K562 treated with DMSO at 1 percent for 24 hours (cell line): ENCODE measurements around the gene TTC31. TPM values are rescaled to one million over a fixed set of nuclear protein-coding genes. Genes with fewer than 3 reads are reported as not detected.

ENCODE experiments used
- total RNA-seq: library from RNA; unstranded; fragments of 300-600 nt; gene quantifications from 2 replicates; pipeline ENCODE4 v1.2.3, GENCODE V29; 2022; ENCODE audit warnings: low read depth; ENCODE audit not compliant: insufficient read depth

TTC31 gene
- 16.8 and 18.6 TPM in 2 replicates for total RNA-seq

DNA sequence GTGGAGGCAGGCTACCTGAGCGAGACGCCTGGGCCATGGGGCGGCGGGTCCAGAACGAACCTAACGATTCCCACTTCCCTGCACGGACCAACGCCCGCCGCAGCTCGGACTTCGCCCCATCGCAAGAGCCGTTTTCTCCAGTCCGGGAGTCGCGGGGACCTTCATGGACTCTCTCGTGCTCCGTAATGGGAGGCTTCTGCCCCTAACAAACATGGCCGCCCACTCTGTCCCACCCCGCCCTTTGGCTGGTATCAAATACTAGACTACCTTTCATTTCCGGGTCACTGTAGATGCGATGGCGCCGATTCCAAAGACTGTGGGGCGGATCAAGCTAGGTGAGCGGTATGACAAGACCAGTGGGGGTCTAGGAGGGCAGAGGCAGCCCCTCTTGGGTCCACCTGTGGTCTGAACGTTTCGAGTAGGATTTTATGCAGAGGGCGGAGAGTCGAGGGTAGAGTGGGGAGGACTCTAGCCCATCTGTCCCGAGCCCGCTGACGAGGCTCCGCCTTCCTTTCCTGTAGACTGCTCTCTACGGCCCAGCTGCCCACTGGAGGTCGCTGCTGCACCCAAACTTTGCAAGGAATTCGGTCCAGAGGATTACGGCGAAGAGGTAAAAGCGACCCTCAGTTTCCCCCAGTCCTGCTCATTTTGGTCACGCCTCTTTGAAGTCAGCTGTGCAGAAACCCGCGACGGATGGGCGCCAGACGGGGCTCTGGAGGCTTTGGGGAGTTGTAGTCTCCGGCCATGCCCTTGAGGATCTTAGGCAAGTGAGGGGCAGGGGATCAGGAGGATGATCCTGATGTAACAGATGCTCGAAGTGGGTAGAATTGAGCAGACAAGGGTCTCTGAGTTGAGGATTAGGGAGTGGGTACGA is at the start of gene TTC31, which contains the start of gene CCDC142:
Gene TTC31 (plus strand): TSS at position 281 of the 874 bp plus-strand sequence. CDS start 15 bp downstream, at position 296.
Gene CCDC142 (minus strand): TSS at position 198 of the 874 bp plus-strand sequence. CDS start 161 bp downstream, at position 37.

DNA sequence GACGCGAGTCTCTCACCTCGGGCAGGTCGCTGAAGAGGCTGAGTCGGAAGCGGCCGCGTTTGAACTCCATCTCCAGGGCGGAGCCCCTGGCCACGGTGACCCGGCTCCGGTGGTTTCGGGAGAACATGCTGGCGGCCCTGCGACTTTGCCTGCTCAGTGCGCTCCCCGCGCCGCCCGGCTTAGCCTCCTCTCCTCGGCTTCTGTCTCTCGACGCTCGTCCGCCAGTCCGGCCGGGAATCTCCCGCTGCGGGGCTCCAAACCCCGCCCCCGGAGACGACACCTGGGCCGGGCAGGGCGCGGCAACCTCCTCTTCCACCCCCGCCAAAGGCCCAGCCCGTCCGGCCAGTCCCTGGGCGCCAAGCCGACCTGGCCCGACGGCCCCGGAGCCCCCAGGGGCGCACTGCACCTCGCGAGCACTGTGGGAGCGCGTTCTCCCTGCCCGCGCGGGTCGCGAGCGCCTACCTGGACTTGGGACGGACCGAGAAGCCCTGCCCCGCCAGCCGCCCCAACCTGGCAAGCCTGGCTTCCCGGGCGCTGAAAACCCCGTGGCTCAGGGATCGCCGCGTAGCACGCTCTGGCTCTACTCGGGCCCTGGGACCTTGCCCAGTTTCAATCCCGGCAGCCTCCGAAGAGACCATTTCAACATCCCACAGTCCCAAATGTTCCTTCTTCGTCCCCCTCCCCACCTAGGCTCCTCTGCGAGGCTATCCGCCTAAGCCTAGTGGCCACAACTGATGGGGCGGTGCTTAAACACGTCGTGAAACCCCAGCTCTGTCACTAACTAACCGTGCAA is 41.0 kb upstream of the TTC31 start, which contains the start of gene RTKN:
Gene RTKN (minus strand): TSS at position 248 of the 793 bp plus-strand sequence. CDS start 121 bp downstream, at position 127.

DNA sequence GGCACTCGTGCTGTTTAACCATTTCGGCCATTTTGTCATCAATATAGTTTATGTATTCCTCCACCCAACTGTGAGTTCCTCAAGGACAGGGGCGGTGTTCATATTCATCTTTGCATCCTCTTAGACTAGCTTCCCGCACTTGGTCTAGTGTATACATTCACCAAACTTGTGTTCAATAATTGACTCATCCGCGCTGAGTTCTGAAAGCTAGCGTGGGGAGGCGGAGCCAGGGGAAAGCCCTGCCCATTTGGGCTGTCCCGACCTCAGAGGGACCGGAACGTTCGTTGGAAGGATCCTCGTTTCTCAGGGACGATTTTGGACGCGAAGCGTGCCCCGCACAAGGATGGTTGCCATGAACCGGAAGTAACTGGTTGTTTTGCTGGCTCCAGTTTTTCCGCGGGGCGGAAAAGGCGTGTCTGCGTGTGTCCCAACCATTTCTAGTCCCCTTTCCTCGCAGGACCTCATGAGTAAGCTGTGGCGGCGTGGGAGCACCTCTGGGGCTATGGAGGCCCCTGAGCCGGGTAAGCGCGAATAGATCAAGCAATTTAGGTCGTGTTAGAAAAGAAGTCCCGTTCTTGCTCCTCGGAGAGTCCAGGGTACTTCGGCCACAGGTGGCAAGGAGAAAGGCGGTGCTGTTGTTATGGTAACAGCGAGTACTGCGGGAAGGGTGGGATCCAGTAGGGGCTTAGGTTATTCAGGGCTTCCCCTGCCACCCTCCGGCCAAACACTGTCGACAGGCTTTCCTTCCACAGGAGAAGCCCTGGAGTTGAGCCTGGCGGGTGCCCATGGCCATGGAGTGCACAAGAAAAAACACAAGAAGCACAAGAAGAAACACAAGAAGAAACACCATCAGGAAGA is 28.0 kb upstream of the TTC31 start, which contains the start of gene INO80B:
Gene INO80B (plus strand): TSS at position 434 of the 858 bp plus-strand sequence. CDS start 30 bp downstream, at position 464.

DNA sequence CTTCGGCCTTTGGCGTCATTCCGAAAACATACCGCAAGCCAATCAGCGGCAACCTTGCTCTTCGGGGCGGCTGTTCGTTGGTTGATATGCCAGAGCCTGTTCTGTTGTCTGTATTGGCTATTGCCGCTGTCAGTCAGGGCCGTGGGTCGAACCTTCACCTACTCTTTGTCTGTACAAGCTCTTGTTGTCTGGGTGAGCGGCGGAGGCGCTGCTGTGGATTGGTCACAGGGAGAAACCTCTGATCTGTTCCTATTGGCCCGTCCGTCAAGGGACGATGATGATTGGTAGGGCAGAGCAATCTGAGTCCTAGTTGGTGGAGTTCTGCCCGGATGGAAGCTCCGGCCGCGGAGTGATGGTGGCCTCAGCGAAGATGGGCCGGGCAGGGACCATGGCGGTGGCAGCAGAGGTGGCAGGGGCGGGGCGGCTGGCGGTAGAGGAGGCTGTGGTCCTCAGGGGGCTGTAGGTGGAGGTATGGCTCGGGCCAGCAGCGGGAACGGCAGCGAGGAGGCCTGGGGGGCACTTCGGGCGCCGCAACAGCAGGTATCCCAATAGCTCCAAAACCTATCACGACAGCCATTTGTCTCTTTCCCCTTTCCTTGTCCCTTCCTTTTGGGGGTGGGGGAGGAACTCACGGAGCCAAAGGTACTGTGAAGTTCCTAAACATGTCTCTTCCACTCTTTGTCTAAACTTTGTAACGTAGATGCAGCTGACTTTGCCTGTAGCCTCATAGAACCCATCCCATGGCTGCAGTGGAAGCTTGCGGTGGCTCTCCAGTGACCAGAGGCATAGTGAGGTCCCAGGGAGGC is 24.5 kb upstream of the TTC31 start, which contains the start of gene WBP1:
Gene WBP1 (plus strand): TSS at position 307 of the 806 bp plus-strand sequence. CDS start 165 bp downstream, at position 472.

DNA sequence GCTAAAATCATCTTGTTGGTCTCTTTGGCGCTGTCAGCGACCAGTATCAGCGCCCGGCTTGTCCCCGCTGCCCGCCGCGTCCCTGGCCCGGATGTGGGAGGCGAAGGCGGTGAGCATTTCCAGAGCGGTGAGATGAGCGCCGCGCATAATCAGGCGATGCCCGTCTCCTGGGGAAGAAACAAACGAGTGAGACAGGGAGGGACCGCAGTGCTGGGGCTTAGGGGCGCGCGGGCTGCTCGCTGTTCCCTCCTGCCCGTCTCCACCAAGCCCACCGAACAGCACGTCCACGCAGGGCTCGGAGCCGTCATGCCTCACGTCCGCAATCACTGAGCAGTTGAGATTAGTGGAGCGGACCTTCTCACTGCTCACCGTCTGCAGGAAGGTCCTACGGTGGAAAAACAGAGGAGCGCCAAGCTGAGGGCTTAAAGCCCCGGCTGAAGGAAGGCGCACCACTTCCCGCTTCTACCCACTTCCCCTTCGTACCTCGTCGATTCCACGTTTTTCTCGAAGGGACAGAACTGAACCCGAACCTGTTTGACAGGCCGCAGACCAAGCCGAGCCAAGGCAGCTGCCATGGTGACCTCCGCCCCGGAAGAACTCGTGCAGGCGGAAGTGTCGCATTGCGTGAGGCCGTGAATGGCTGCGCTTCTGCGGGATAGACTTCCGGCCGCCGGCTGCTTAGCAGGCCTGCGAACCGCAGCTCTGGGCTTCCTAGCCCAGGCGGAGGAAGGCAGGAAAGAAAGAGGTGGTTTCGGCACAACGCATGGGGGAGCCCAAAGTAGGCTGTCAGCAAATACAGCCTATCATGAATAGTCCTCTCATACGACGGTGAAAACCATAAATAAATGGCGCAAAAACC is 10.6 kb upstream of the TTC31 start, which contains the start of gene MRPL53:
Gene MRPL53 (minus strand): TSS at position 595 of the 859 bp plus-strand sequence. CDS start 20 bp downstream, at position 575.

DNA sequence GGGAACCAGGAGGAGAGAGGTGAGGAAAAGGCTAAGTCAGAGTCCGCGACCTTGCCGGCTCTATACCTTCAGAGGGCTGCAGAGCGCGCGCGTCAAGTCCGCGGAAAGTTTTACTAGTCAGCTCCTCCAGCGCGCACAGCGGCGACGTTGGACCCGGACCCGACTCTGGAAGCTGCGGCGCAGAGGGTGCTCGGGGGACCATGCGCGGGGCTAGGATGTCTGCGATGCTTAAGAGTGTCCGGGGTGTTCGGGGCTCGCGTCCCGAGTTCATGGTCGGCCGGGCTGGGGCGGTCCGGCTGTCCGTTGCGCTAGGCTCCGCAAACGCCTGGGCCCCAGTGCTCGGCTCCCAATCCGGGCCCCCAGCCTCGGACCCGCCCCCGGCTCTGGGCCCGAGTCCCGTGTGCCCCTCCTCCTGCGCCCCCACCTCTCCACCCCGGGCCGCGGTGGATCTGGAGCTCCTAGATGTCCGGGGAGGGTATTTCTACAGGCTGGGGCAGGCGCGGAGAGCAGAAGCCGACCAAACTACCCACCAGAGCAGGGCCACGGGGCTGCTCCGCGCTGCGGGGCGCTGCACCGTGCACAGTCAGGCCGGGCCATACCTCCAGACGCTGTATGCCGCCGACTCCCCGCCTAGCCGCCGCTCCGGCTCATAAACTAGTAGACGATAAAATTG is 16.5 kb downstream of the TTC31 start, which contains the start of gene LBX2:
Gene LBX2 (minus strand): TSS at position 337 of the 673 bp plus-strand sequence. CDS start 66 bp downstream, at position 271.

DNA sequence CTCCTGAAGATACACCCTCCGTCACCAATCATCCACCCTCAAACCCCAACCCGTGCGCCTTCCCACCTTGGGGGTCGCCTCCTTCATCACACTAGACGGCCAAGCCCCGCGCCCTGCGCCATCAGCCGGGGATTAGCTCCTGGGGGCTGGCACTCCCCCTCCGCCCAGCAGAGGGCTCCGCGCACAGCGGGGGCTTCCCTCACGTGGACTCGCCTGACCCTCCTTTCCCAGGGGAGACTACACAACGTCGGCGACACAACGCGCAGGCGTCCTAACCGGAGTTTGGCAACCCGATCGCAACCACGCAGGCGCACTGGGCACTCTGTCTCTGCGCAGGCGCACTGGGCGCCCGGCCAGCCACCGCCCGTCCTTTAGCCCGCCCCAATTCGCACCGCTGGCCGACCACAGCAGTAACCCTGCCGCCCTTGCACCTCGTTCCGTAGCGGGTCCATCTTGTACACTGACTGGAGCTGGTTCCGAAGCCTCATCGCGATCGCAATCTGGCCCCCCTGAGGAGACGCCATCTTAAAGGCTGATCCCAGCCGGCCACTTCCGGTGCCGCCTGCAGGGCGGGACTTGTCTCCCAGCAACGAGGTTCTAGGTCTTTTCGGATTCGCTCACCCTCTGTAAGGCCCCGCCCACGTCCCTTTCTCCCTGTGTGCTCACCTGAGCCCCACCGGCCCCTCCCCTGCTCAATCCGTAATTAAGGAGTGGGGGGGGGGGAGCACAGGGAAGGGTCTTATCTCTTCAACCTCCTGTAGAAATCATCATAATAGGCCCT is 24.5 kb downstream of the TTC31 start, which contains the start of gene PCGF1:
Gene PCGF1 (minus strand): TSS at position 551 of the 781 bp plus-strand sequence. CDS start 27 bp downstream, at position 524.

DNA sequence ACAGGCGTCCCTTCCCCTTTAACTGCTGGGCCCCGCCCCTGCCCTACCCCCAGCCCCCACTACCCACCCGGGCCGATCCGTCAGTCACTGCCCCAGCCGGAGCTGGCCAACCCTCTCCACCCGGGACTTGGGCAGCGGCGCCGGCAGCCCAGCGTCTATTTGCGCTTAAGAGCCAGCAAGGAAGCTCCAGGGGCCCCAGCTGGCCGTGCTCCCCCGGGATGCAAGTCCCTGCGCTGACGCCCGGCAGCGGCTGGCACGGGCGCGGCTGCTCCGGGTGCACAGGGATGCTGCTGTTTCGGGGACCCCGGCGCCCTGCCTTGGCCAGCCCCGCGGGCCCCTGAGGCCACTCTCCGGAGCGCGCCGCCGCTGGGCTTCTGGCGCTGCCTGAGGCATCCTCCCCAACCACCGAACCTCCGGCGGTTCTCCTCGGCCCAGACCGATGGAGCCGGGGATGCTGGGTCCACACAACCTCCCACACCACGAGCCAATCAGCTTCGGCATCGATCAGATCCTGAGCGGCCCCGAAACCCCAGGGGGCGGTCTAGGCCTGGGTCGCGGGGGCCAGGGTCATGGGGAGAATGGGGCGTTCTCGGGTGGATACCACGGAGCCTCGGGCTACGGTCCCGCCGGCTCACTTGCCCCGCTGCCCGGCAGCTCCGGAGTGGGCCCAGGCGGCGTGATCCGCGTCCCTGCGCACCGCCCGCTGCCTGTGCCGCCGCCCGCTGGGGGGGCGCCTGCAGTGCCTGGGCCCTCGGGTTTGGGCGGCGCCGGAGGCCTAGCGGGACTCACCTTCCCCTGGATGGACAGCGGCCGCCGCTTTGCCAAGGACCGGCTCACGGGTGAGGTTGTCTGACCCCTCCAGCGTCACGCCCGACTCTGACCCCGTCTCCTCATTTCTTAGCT is 31.7 kb downstream of the TTC31 start, which contains the start of gene TLX2:
Gene TLX2 (plus strand): TSS at position 83 of the 903 bp plus-strand sequence. CDS start 357 bp downstream, at position 440.

DNA sequence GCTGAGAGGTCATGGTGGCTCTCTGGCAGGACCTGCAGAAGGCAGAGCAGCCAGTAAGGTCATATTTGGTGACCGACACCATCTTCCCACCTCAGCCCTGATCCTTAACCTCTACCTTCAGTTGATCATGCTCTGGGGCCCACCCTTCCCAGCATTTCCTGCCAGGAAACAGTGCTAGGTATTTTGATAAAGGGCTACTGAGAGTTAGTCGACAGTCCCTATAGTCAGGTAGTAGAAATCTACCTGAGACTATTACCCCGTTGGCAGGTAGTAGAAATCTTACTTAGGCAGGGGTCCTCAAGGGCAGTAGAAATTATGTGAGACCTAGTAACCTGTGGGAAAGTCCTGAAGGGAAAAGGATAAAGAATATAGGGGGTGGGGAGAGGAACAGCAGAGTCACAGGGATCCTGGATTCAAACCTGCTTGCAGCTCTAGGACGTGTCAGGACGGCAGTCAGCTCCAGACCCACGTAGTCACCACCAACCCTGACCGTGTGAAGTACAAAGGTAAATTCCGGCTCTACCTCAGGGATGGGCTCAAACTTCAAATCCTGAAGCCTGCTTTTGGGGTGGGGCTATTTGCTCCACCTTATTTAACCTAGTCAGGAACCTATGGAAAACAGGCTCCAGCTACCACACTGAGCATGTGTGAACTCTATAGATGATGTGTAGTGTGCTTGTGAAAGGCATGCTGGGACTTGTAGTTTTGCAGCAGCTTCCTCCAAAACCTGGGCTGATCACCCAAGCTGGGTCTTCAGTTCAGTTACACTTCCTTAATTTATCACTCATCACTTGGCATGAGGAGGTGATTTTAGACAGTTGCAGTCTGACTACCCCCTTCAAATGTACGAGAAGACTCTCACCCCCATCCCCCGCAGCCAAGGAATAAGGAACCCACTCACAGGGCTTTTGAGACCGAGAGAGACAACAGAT is 43.1 kb downstream of the TTC31 start, which contains the start of gene DQX1:
Gene DQX1 (minus strand): TSS at position 515 of the 932 bp plus-strand sequence. CDS start 502 bp downstream, at position 13.

DNA sequence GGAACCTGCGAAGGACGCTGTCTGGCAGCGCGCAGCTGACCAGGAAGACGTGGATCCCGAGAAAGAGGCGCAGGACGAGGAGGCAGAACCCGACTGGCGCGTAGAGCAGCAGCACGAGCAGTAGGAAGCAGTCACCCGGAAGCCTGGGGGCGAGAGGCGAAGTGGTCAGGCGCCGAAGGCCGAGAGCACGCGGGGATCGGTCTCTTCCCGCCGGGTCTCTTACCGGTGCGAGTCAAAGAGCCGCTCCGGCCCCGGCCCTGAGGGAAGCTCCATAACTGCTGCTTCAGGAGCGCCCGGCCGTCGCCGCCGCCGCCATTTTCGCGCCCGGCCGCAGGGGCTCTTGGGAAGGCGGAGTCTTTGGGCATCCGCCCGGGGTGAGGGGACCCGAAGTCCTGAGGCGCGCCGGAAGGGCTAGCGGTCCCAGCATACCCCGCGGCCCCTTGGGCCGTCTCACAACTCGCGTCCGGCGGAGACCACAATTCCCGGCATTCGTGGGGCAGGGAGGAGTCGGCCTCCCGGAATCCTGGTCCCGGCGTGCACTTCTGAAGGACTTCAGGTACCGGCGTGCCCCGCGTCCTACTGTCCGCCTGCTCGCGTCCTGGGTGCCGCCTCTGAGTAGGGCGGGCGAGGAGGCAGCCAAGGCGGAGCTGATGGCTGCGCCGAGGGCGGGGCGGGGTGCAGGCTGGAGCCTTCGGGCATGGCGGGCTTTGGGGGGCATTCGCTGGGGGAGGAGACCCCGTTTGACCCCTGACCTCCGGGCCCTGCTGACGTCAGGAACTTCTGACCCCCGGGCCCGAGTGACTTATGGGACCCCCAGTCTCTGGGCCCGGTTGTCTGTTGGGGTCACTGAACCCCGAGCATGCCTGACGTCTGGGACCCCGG is 46.7 kb downstream of the TTC31 start, which contains the start of the genes AUP1 and HTRA2:
Gene AUP1 (minus strand): TSS at position 350 of the 882 bp plus-strand sequence. CDS start 77 bp downstream, at position 273.
Gene HTRA2 (plus strand): TSS at position 577 of the 882 bp plus-strand sequence. CDS start 74 bp downstream, at position 651.

